ENCODE measurements around the gene KLRK1. TPM values are rescaled to one million over a fixed set of nuclear protein-coding genes. Genes with fewer than 3 reads are reported as not detected.

KLRK1 gene
- total RNA-seq, result not detected in 2 replicates

DNA sequence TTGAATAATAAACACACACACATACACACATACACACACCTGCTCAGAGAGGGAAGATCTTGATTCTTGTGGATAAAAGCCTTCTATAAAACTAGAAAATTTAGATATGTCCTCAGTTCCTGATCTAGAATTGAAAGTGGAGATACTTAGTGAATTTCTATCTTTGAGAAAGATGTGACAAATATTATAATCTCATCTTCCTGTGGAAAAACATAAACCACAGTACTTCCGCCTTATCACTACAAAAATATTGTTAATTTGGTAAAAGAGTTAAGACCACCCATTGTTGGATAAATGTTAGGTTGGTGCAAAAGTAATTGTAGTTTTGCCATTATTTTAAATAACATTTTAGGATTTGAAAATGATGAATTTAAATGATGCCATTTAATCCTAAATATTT, at the start of gene KLRK1:
Gene KLRK1 (minus strand): TSS at position 138 of the 400 bp plus-strand sequence. CDS start 1,231 bp downstream, outside the sequence.

DNA sequence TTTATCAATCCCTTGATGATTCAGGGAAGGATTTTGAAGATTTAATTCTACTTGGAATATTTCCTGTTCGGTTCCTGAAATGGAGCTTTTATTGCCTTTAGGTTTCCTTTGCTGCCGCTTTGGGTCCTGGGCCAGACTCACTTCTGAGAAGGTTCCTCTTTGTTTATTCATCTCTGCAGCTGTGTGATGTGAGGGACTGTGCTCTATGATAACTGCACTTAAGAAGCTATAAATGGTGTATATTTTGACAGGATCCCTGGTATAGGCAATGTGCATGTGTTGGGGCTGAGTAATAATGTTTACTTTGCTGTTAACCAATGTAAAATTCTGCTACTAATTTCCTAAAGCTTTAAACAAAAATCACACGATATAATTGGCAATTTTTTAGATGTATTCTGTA, 46.0 kb upstream of the KLRK1 start, which contains the start of gene KLRC2:
Gene KLRC2 (minus strand): TSS at position 195 of the 400 bp plus-strand sequence. CDS start 24 bp downstream, at position 171.

DNA sequence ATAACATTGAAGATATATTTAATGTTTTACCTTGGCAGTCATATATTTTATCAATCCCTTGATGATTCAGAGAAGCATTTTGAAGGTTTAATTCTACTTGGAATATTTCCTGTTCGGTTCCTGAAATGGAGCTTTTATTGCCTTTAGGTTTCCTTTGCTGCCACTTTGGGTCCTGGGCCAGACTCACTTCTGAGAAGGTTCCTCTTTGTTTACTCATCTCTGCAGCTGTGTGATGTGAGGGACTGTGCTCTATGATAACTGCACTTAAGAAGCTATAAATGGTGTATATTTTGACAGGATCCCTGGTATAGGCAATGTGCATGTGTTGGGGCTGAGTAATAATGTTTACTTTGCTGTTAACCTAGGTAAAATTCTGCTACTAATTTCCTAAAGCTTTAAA, 30.5 kb upstream of the KLRK1 start, which contains the start of gene KLRC3:
Gene KLRC3 (minus strand): TSS at position 262 of the 400 bp plus-strand sequence. CDS start 45 bp downstream, at position 217.

DNA sequence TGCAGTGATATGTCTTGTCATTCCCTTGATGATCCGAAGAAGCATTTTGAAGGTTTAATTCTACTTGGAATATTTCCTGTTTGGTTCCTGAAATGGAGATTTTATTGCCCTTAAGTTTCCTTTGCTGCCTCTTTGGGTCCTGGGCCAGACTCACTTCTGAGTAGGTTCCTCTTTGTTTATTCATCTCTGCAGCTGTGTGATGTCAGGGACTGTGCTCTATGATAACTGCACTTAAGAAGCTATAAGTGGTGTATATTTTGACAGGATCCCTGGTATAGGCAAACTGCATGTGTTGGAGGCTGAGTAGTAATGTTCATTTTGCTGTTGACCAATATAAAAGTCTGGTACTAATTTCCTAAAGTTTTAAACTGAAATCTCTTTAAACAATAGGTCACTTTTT, 19.6 kb upstream of the KLRK1 start, which contains the start of gene KLRC4:
Gene KLRC4 (minus strand): TSS at position 366 of the 400 bp plus-strand sequence. CDS start 182 bp downstream, at position 184.

Other genes with a start within 250 kb of the KLRK1 start
- gene OLR1, start 217.9 kb downstream of the KLRK1 start, total RNA-seq, result not detected in 2 replicates
- not detected in 2 replicates for gene TMEM52B, start 211.0 kb downstream of the KLRK1 start, total RNA-seq
- gene GABARAPL1, start 177.2 kb downstream of the KLRK1 start, total RNA-seq, result 34.5 and 43.0 TPM in 2 replicates
- gene KLRD1, start 82.2 kb downstream of the KLRK1 start, total RNA-seq, result 0.07 and 0.27 TPM in 2 replicates
- not detected in 2 replicates for gene KLRC4, start 19.7 kb upstream of the KLRK1 start, total RNA-seq
- 0.13 TPM in 1 of 2 replicates, not detected in the other for gene KLRC3, start 30.6 kb upstream of the KLRK1 start, total RNA-seq
- not detected in 2 replicates for gene KLRC2, start 46.0 kb upstream of the KLRK1 start, total RNA-seq
- gene KLRC1, start 63.3 kb upstream of the KLRK1 start, total RNA-seq, result not detected in 2 replicates
- 1.5 and 1.7 TPM in 2 replicates for gene EIF2S3B, start 115.8 kb upstream of the KLRK1 start, total RNA-seq
- 31.6 and 36.4 TPM in 2 replicates for gene MAGOHB, start 223.6 kb upstream of the KLRK1 start, total RNA-seq

Measured in thoracic aorta endothelial cell (primary cell).